GM12872 (cell line): ENCODE results near the gene ZFP37.

ENCODE experiments used
- TF ChIP-seq, protein P1 (sequence below): IDR thresholded peaks from 3 replicates; pipeline ENCODE4 v1.5.1; 2011; ENCODE audit warnings: low read depth, mild to moderate bottlenecking, low read length, moderate library complexity; ENCODE audit not compliant: insufficient read depth

The ZFP37 gene

GRCh38 chr9:113011911-113012381 lies 44.6 kb downstream of the ZFP37 start, which contains the start of gene ZNF883:
Gene ZNF883, minus strand, starts transcription at chr9:113012192.
- TF ChIP-seq, protein P1, sequence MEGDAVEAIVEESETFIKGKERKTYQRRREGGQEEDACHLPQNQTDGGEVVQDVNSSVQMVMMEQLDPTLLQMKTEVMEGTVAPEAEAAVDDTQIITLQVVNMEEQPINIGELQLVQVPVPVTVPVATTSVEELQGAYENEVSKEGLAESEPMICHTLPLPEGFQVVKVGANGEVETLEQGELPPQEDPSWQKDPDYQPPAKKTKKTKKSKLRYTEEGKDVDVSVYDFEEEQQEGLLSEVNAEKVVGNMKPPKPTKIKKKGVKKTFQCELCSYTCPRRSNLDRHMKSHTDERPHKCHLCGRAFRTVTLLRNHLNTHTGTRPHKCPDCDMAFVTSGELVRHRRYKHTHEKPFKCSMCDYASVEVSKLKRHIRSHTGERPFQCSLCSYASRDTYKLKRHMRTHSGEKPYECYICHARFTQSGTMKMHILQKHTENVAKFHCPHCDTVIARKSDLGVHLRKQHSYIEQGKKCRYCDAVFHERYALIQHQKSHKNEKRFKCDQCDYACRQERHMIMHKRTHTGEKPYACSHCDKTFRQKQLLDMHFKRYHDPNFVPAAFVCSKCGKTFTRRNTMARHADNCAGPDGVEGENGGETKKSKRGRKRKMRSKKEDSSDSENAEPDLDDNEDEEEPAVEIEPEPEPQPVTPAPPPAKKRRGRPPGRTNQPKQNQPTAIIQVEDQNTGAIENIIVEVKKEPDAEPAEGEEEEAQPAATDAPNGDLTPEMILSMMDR, result no peak

GRCh38 chr9:113005777-113006176 lies 50.7 kb downstream of the ZFP37 start:
- TF ChIP-seq, protein P1, result no peak

DNA sequence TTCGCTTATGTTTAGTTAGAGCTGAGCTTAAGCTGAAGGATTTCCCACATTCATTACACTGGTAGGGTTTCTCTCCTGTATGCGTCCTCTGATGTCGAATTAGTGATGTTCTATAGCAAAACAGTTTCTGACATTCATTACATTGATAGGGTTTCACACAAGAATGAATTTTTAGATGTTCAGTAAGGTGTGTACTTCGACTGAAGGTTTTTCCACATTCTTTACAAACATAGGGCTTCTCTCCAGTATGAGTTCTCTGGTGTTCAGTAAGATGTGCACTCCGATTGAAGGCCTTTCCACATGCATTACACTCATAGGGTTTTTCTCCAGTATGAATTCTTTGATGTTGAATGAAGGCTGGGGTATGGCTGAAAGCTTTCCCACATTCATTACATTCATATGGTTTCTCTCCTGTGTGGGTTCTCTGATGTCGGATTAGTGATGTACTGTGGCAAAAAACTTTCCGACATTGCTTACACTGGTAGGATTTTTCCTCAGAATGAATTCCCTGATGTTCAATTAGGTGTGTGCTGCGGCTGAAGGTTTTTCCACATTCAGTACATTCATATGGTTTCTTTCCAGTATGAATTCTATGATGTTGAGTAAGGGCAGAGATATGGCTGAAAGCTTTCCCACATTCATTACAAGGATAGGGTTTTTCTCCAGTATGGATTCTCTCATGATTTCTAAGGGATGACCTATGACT lies 59.1 kb downstream of the ZFP37 start:
- TF ChIP-seq, protein P1, result no peak
